HG02610 (cell line): ENCODE results near the gene SMPX.
"Not testable (repeated sequence)": the region's sequence is repeated elsewhere in the genome, so short reads cannot be mapped to it uniquely, and the experiment has no call there.

Source experiments
- ATAC-seq: cut with Tn5 transposase; IDR thresholded peaks from one replicate; pipeline ENCODE4 v1.9.1; 2021; ENCODE audit warnings: mild to moderate bottlenecking, moderate library complexity; ENCODE audit not compliant: unreplicated experiment

The SMPX gene

GRCh38 chrX:21757960-21758359 lies at the start of gene SMPX:
SMPX (minus strand) TSS chrX:21758116; CDS start chrX:21754290, 3,826 bp downstream.
- no peak for ATAC-seq

DNA sequence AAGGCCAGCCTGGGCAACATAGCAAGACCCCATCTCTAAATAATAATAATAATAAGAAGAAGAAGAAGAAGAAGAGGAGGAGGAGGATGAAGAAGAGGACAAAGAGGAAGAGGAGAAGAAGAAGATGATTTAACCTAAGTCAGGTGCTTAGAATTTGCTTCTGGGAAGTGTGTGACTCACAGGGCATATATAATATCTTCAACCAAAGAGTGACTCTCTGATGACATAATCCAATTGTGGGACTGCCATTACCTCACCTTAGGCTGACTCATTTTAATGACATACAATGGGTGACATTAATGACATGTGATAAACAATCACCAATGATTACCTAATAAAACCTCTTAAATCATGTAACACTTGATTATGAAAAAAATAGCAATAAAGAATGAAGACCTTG lies 48.8 kb upstream of the SMPX start:
- no peak for ATAC-seq

- no peak for ATAC-seq
Measured at GRCh38 chrX:21802839-21803238, 44.9 kb upstream of the SMPX start.

GRCh38 chrX:21802054-21802670 lies 44.2 kb upstream of the SMPX start:
- no peak for ATAC-seq

DNA sequence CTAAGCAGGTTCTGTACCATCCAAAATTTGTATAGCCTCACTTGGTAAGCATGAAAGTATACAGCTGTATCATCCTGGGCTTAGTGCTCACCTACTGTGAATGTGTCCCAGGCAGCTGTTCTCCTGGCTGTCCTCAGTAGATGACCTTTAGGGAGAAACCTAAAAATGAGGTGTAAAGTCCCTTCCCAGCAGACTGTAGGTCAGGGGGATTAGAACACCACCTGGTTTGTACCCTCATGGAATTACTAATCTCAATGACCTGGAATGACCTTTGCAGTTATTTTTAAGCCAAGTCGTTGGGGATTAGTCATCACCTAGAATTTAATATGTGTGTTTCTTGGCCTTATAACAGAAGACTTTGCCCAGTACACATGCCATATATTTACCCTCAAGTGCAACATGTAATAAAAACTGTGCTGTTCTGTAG lies 42.4 kb upstream of the SMPX start:
- ATAC-seq, result peak; percentile 75

DNA sequence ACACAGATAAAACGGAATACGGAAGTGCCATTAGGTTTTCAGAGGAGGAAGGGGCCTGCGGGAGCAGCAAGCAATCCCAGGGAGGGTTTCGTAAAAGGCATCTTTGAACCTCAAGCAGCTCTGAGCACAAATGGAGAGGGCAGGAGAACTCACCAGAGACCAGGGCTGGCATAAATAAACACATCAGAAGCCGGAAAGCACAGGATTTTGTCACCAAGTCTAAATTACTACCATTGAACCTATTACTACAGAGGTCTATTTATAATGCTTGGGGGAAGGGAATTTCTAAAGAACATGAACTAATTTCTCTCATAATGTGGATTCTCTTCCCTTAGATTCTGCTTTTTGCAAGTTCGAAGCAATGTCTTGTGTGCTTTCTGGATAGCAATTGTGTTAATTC lies 41.9 kb upstream of the SMPX start:
- no peak for ATAC-seq

- ATAC-seq, result no peak
Measured at GRCh38 chrX:21798677-21799219, 40.8 kb upstream of the SMPX start.

GRCh38 chrX:21781976-21782375 lies 24.1 kb upstream of the SMPX start:
- no peak for ATAC-seq

DNA sequence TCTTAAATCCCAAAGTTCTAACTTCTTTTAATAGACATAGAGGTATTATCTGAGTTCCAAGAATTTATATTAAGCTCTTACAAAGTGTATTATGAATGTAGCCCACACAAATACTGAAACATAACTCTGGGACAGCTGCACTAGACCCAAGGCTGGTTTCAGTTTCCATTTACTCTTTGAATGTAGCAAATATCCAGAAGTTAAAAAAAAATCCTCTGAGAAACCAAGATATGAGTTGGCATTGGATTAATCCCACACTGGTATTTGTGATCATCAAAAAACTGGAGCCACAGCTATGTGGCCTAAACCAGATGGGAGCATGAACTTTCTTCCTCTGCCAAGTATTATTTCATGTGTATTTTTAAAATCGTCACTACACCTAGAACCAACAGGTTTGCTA lies 23.6 kb upstream of the SMPX start:
- ATAC-seq, result peak; percentile 87

DNA sequence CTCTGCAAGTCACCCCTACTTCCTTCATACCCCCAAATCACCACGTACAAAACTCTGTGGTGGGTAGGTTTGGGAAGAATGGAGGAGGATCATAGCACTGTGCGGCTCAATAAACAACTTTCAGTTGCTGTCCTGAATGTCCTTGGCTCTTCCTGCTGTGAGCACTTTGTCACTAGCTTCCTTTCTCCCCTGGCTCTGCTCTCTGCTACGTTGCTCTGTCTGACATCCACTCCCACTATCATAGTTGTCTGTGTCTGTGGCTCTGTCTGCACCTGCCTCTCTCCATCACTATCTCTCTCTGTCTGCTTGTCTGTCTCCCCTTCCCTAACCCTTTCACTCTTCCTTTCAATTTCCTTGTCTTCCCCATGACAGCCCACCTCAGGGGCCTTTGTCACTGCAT lies 21.2 kb upstream of the SMPX start:
- no peak for ATAC-seq

DNA sequence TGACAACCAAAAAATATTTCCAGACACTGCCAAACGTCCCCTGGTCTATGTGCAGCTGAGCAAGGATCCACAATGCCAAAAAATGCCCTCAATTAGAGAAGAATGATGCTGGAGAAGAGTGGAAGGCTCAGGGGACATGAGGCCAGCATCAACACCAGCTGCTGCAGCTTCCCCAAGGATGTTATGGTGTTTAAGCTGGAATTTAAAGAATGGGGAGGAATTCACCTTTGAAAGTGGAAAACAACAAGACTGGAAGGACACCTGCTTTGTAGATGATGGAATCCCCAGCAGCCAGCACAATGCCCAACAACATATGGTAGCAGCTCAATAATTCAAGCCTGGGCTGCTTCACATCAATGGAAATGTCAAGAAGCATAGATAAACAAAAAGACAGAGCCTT lies 20.3 kb upstream of the SMPX start:
- no peak for ATAC-seq

DNA sequence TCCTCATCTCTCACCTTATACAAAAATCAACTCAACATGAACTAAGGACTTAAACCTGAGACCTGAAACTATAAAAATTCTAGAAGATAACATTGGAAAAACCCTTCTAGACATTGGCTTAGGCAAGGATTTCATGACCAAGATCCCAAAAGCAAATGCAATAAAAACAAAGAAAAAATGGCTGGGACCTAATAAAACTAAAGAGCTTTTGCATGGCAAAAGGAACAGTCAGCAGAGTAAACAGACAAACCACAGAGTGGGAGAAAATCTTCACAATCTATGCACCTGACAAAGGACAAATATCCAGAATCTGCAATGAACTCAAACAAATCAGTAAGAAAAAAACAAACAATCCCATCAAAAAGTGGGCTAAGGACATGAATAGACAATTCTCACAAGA lies 17.2 kb upstream of the SMPX start:
- ATAC-seq, result not testable (repeated sequence)

- ATAC-seq, result not testable (repeated sequence)
Measured at GRCh38 chrX:21773036-21773435, 15.1 kb upstream of the SMPX start.

GRCh38 chrX:21770631-21771321 lies 12.9 kb upstream of the SMPX start:
- ATAC-seq, result no peak

GRCh38 chrX:21766101-21766500 lies 8.2 kb upstream of the SMPX start:
- ATAC-seq, result no peak

GRCh38 chrX:21764008-21764407 lies 6.1 kb upstream of the SMPX start:
- no peak for ATAC-seq

DNA sequence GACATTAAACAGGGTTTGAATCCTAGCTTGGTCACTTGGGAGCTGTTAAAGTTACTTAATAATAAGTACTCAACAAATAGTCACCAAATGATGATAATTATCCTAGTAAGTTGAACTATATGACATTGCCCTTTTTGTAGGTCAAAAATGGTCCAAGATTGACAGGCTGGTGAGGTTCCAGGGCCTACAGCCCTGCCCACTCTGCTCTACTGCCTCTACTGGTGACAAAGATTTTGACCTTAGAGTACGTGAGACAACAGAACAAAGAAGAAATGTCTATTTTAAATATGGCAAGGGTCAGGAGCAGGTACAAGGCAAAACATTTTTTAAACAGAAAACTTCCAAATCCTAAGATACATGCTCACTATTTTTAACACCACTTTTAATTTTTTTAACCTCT lies 572 bp upstream of the SMPX start:
- no peak for ATAC-seq

DNA sequence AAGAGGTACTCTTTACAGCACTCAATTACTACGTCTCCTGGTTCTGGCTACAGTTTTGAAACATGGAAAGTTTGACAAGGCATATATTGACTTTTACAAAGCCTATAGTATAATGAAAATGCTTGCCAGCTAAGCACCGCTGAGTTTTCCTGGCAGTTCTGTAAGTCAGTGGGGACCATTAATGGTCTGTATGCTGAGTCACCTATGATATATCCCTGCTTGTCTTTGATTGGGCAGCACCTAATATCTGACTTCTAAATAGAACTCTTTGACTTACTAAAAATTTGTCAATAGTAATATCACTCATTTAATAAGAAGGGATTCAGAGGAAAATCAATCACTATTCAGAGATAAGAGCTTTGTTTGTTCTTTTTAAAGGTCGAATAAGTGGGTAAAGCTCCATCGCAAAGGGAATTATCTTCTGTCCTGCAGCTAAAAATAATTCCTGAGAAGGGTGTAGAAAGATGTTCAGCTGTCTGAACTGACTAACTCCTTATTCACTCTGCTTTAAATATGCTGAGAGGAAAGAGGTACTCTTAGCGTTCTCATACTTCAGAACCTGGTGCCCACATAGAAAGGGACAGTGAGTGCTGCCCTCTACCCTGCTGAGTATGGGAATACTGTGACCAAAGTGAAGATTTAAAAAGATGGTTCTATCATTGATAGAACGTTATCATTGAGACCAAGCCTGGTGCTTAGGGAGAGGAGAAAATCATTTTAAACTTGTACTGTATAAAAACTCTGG lies 959 bp downstream of the SMPX start:
- no peak for ATAC-seq

- no peak for ATAC-seq
Measured at GRCh38 chrX:21749924-21750323, 8.0 kb downstream of the SMPX start.

DNA sequence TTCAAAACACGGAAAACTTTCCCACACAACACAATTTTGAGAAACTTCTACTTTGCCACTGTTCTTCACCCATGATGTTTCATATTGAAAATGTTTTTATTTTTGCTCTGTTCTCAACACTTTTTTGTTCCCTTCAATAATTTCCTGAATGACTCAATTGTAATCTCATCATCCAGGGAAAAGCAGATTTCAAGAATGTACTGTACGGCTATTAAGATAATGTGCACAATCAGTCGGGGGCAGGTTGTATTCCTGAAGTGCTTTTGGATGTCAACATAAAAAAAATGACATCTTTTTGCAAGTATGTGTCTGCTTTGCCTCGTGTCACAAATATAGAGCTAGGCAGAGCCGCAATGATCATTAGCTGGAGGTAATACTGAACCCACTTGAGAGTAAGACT lies 9.7 kb downstream of the SMPX start:
- ATAC-seq, result no peak

- no peak for ATAC-seq
Measured at GRCh38 chrX:21747558-21747957, 10.4 kb downstream of the SMPX start.

DNA sequence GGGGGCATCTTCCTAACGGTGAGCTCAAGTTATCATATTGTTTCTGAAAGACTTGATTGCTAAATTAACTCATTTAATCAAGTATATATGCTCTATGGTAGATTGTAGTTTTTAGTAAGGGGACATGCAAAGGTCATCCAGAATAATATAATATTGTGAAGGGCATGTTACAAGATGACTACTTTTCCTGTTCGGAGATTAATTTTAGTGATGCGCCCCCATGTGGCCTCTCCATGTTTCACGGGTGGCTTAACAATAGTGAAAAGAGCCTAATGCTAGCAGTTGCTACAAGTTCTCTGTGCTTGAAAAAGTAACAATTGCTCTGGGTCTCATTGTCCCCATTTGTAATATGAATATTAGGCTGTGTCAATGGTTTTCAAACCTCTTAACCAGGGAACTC lies 12.2 kb downstream of the SMPX start:
- ATAC-seq, result no peak
